Spleen (tissue), 7 donors: ENCODE measurements around the gene KCNMB2.

Source experiments
- CTCF ChIP-seq, 11 experiments: fragments of 200-600 bp in 7 of 11; fragments of 450-650 bp in 4 of 11; sonication (generic) in 4 of 11; IDR thresholded peaks in 8 of 11; conservative IDR thresholded peaks in 3 of 11; 1 replicate in 7 of 11; 2 replicates in 4 of 11; pipeline versions ENCODE4 v1.4.0 to v1.8.0; 2016 to 2021; ENCODE audit warnings: antibody characterized with exemption in 11 of 11, inconsistent platforms in 4 of 11, mild to moderate bottlenecking in 1 of 11
- POLR2A ChIP-seq, 3 donors: fragments of 450-650 bp; IDR thresholded peaks; one replicate each; pipeline ENCODE4 v1.5.1; 2017; ENCODE audit warnings: antibody characterized with exemption in 3 of 3, mild to moderate bottlenecking in 1 of 3
- POLR2AphosphoS5 ChIP-seq, 3 donors: sonication (generic); formaldehyde crosslinking; IDR thresholded peaks; one replicate each; pipeline ENCODE4 v1.5.1; 2017; ENCODE audit warnings: antibody characterized with exemption in 3 of 3
- donor health status: DM: no; HTN: no; CAD: no; lungs with moderate emphysema.
- donor health status: DM: no; HTN: no; CAD: no.
- donor health status: DM: no; HTN: no; CAD: no.

- TF ChIP-seq CTCF (IDR thresholded peaks at IDR 0.05 in 8 of 11, conservative IDR thresholded peaks at IDR 0.05 in 3 of 11) (no peak), POLR2A (IDR thresholded peaks at IDR 0.05) (no peak), POLR2AphosphoS5 (IDR thresholded peaks at IDR 0.05) (no peak)
Observed at GRCh38 chr3:178772746-178773145, 236.5 kb downstream of the KCNMB2 start.
